Activated CD4-positive, alpha-beta memory T cell treated with anti-CD3 and anti-CD28 coated beads, Interleukin-2, amount 10 ng/mL, durations not matched to agents 7 days and 5 days (primary cell): ENCODE data around the gene PP2D1. TPM values are rescaled to one million over a fixed set of nuclear protein-coding genes. Genes with fewer than 3 reads are reported as not detected.

Source experiments
- CTCF ChIA-PET: fragments of 350-600 bp; sonication (Branson Sonifier 250); formaldehyde crosslinking; loops from one replicate; lab custom pipeline; 2021; ENCODE audit warnings: antibody characterized with exemption, inconsistent platforms; lab: Charles Lee
- POLR2A ChIA-PET: fragments of 350-600 bp; sonication (Branson Sonifier 250); formaldehyde crosslinking; loops from one replicate; lab custom pipeline; 2021; ENCODE audit warnings: antibody characterized with exemption; lab: Charles Lee
- DNase-seq: peaks from one replicate; pipeline ENCODE4 v3.0.0-alpha.2; 2020
- H3K27ac Mint-ChIP-seq: one replicate; pipeline ENCODE4 v1.8.0; 2021; ENCODE audit warnings: mild to moderate bottlenecking, mixed read lengths
- H3K27me3 Mint-ChIP-seq: one replicate; pipeline ENCODE4 v1.8.0; 2021; ENCODE audit warnings: mixed read lengths
- H3K36me3 Mint-ChIP-seq: one replicate; pipeline ENCODE4 v1.8.0; 2021; ENCODE audit warnings: low read depth, mixed read lengths
- H3K4me1 Mint-ChIP-seq: one replicate; pipeline ENCODE4 v1.8.0; 2021; ENCODE audit warnings: mixed read lengths
- H3K4me3 Mint-ChIP-seq: one replicate; pipeline ENCODE4 v1.8.0; 2021; ENCODE audit warnings: mild to moderate bottlenecking, mixed read lengths
- H3K9me3 Mint-ChIP-seq: one replicate; pipeline ENCODE4 v1.8.0; 2021; ENCODE audit warnings: mixed read lengths
- total RNA-seq, 2 experiments: library from RNA; stranded (reverse); gene quantifications; one replicate each; pipeline ENCODE4 v1.2.3, GENCODE V29; 2021

Gene PP2D1, protein sequence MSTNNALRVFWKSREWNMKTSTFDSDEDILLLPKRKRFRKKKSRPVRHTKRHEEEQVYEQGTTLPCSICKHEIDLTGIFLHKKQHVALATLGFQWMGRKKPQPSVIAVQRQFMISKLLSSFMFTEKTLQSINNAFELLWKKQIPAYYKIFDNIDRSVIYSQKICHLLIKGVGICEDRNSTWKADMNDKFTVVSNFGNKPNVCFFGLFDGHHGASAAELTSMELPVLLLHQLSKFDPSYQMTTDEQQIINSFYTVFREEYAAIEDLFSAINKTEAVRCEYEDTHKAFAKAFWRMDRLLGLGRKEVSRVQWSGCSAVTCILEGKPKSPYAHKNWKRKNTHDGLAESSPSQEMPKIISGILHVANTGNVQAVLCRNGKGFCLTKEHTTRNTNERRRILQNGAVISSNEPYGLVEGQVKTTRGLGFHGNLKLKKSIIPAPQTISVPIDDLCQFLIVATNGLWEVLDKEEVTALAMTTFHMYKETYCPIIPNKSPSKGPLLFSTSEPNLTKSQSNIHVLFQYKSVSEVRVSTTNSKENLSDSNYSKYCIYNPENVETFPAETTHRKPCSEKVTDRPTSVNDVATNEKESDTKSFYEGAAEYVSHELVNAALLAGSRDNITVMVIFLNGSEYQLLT
- not detected for total RNA-seq

DNA sequence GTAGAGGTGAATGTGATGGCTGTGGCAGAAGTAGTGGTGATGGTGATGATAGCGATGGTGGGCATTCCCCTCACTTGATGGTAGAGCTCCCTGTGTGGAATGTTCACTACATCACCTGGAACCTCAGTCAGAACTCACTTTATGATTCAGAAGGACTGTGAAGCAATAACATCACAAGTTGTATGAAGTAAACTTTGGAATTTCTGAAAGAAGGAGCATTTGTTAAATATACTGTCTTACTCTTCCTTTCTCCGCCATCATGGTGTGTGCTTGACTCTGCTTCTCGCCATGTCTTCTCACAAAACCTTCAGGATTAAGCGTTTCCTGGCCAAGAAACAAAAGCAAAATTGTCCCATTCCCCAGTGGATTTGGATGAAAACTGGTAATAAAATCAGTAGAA is at the start of gene PP2D1:
TSS of gene PP2D1 (minus strand) at position 101 of the 400 bp plus-strand sequence. CDS start 192 bp downstream, outside the sequence.
- POLR2A ChIA-PET, result no interaction called here
- Mint-ChIP-seq H3K36me3 (no peaks in the 10 kb centered on the region), H3K27ac (no peak within 1 kb of the TSS), H3K27me3 (no peaks in the 10 kb centered on the region), H3K4me3 (no peak within 1 kb of the TSS), H3K9me3 (no peaks in the 10 kb centered on the region), H3K4me1 (no peaks in the 10 kb centered on the region)
- DNase-seq, result no peak
- CTCF ChIA-PET, result no interaction called here

DNA sequence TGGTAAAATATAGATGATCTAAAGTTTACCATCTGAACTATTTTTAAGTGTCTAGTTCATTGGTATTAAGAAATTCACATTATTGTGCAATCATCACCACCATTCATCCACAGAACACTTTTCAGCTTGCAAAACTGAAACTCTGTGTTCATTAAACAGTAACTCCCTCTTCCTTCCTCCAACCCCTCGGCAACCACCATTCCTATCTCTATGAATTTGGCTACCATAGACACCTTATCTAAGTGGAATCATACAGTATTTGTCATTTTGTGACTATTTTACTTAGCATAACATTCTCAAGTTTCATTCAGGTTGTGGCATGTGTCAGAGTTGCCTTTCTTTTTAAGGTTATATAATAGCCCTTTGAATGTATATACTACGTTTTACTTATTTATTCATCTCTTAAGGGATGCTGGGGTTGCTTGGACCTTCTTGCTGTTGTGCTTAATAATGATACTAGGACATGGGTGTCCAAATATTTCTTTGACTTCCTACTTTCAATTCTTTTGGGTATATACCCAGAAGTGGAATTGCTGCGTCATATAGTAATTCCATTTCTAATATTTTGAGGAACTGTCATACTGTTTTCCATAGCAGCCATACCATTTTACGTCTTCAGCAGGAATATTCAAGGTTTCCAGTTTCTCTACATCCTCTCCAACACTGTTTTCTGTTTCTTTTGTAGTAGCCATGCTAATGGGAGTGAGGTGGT is 49.1 kb upstream of the PP2D1 start:
- H3K27me3 Mint-ChIP-seq, result no peaks in the 10 kb centered on the region
- peaks cover 31% of the 10 kb centered on the region for H3K36me3 Mint-ChIP-seq
- peak overlapping the region; percentile 44 for H3K4me3 Mint-ChIP-seq
- ChIA-PET CTCF (no interaction called here), POLR2A (interaction anchor here (0.7 to 9.3 kb wide), 5 partner anchors 10 to 43 kb away, joined by 3 to 116 read pairs (median 4); partner anchors contain the start of gene KAT2B)
- DNase-seq, result peak; percentile 37
- peaks cover 2% of the 10 kb centered on the region for H3K9me3 Mint-ChIP-seq
- peaks cover 55% of the 10 kb centered on the region for H3K4me1 Mint-ChIP-seq
- peak overlapping the region; percentile 66 for H3K27ac Mint-ChIP-seq

GRCh38 chr3:20059929-20060328 is 47.9 kb upstream of the PP2D1 start:
- no peak for DNase-seq
- Mint-ChIP-seq H3K4me3 (no peak overlapping the region), H3K4me1 (peaks cover 49% of the 10 kb centered on the region), H3K27me3 (no peaks in the 10 kb centered on the region), H3K27ac (peak overlapping the region; percentile 54), H3K9me3 (peaks cover 2% of the 10 kb centered on the region), H3K36me3 (peaks cover 26% of the 10 kb centered on the region)
- ChIA-PET POLR2A (interaction anchor here (0.9 to 9.3 kb wide), 5 partner anchors 17 to 113 kb away, joined by 3 to 116 read pairs (median 4); partner anchors contain the start of genes KAT2B and RAB5A), CTCF (no interaction called here)

DNA sequence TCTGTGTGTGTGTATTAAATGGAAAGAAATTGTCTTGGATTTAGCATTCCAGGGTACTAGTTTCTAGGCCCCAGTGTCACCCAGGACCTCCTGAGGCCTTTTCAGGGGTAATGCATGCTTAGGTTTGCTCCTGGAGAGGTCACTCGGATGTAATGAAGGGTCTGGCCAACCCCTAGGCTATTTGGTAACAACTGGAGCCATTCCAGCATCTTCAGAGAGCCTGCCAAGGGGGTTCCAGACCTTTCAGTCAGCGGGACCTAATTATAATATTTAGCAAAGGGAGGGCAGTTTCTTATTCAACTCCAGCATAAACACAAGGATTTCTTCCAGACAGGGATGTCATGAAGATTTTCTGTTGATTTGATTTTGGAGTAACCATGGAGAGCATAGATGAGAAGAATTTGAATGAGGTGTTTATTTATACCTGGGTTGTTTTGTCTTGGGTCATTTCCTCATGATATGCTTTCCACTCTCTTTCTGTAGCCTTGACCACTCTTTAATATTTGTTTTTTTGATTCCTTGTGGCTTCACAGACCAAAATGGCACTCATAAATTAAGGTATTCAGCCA is 45.6 kb upstream of the PP2D1 start:
- ChIA-PET POLR2A (interaction anchor here (0.8 to 9.3 kb wide), 7 partner anchors 15 to 127 kb away, joined by 3 to 139 read pairs (median 5); partner anchors contain the start of genes KAT2B and SGO1), CTCF (interaction anchor here (0.9 to 1.2 kb wide), 3 partner anchors 11 to 47 kb away, joined by 3 to 11 read pairs (median 5); partner anchors contain the start of gene KAT2B)
- peaks cover 2% of the 10 kb centered on the region for H3K9me3 Mint-ChIP-seq
- H3K4me3 Mint-ChIP-seq, result no peak overlapping the region
- H3K4me1 Mint-ChIP-seq, result peaks cover 38% of the 10 kb centered on the region
- peaks cover 21% of the 10 kb centered on the region for H3K36me3 Mint-ChIP-seq
- H3K27me3 Mint-ChIP-seq, result no peaks in the 10 kb centered on the region
- H3K27ac Mint-ChIP-seq, result no peak overlapping the region
- no peak for DNase-seq

GRCh38 chr3:20056725-20057611 is 44.9 kb upstream of the PP2D1 start:
- Mint-ChIP-seq H3K9me3 (peaks cover 2% of the 10 kb centered on the region), H3K27me3 (no peaks in the 10 kb centered on the region), H3K4me3 (no peak overlapping the region), H3K4me1 (peaks cover 39% of the 10 kb centered on the region), H3K36me3 (peaks cover 26% of the 10 kb centered on the region), H3K27ac (no peak overlapping the region)
- peak; percentile 45 for DNase-seq
- CTCF ChIA-PET, result interaction anchor here (0.9 to 1.2 kb wide), 3 partner anchors 12 to 47 kb away, joined by 3 to 11 read pairs (median 5); partner anchors contain the start of gene KAT2B
- POLR2A ChIA-PET, result interaction anchor here (0.8 to 9.3 kb wide), 7 partner anchors 14 to 128 kb away, joined by 3 to 139 read pairs (median 5); partner anchors contain the start of genes KAT2B and SGO1

DNA sequence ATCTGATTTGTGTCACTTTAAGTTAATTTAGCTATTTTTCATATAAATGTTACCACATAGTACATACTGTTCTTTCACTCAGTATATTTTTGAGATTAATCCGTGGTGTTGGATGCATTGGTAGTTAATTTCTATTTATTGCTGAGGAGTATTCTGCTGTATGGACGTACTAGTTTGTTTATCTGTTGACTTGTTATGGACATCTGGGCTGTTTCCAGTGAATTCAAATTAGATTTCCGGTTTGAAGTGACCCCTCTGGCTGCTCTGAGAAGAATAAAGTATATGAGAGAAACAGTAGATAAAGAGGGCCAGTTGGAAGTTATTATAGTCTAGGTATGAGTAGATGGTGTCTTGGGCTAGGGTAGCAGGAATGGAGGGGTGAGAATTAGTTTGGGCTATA is 43.8 kb upstream of the PP2D1 start:
- CTCF ChIA-PET, result interaction anchor here (5.1 kb wide), 1 partner anchor 14 kb away, joined by 31 read pairs; the partner anchor contains the start of gene KAT2B
- Mint-ChIP-seq H3K27ac (no peak overlapping the region), H3K27me3 (no peaks in the 10 kb centered on the region), H3K4me1 (peaks cover 42% of the 10 kb centered on the region), H3K36me3 (peaks cover 24% of the 10 kb centered on the region), H3K4me3 (no peak overlapping the region), H3K9me3 (peaks cover 2% of the 10 kb centered on the region)
- no peak for DNase-seq
- POLR2A ChIA-PET, result interaction anchor here (1.9 to 9.3 kb wide), 4 partner anchors 13 to 129 kb away, joined by 7 to 139 read pairs (median 74); partner anchors contain the start of genes KAT2B, RAB5A and SGO1

GRCh38 chr3:20055020-20055775 is 43.1 kb upstream of the PP2D1 start:
- no peaks in the 10 kb centered on the region for H3K27me3 Mint-ChIP-seq
- H3K9me3 Mint-ChIP-seq, result peaks cover 2% of the 10 kb centered on the region
- no peak overlapping the region for H3K4me3 Mint-ChIP-seq
- POLR2A ChIA-PET, result interaction anchor here (0.9 to 9.3 kb wide), 5 partner anchors 12 to 130 kb away, joined by 3 to 139 read pairs (median 32); partner anchors contain the start of genes KAT2B, RAB5A and SGO1
- H3K36me3 Mint-ChIP-seq, result peaks cover 23% of the 10 kb centered on the region
- H3K4me1 Mint-ChIP-seq, result peaks cover 40% of the 10 kb centered on the region
- CTCF ChIA-PET, result interaction anchor here (5.1 kb wide), 1 partner anchor 13 kb away, joined by 31 read pairs; the partner anchor contains the start of gene KAT2B
- H3K27ac Mint-ChIP-seq, result no peak overlapping the region
- peak; percentile 39 for DNase-seq

DNA sequence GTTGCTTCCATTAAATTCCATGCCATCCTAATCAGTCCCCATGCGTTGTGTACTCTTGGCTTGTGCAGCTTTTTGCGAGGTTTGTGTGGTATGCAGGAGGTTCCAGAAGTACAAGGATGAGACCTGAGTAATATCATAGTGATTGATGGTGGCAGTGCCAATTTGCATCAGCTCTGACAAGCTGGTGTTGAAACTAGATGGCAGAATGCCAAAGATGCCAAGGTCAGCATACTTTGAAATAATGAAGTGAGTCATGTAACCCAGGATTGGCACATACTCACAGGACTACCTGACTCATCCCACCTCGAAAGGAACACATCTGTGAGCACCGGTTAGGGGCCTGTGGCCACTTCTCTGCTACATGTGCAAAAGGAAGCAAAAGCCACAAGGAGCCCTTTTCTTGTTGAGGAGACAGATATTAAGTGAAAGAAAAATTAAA is 42.5 kb upstream of the PP2D1 start:
- Mint-ChIP-seq H3K9me3 (no peaks in the 10 kb centered on the region), H3K27ac (no peak overlapping the region), H3K4me3 (no peak overlapping the region), H3K36me3 (peaks cover 19% of the 10 kb centered on the region), H3K27me3 (no peaks in the 10 kb centered on the region), H3K4me1 (peaks cover 37% of the 10 kb centered on the region)
- peak; percentile 84 for DNase-seq
- ChIA-PET CTCF (interaction anchor here (5.1 kb wide), 1 partner anchor 13 kb away, joined by 31 read pairs; the partner anchor contains the start of gene KAT2B), POLR2A (interaction anchor here (0.9 to 9.3 kb wide), 6 partner anchors 12 to 131 kb away, joined by 3 to 139 read pairs (median 20); partner anchors contain the start of genes KAT2B, RAB5A and SGO1)

DNA sequence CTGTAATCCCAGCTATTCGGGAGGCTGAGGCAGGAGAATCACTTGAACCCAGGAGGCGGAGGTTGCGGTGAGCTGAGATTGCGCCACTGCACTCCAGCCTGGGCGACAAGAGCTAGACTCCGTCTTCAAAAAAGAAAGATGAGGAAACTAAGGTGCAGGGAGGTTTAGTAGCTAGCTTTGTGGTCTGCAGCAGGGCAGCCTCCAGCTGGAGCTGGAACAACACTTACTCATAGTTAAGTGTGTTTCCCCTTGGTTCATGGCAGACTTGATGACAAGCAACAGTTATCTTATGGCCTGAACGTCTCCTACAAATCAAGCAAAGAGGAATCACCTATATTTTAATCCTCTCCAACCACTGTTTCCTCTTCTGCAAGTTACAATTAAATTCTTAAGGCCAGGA is 40.8 kb upstream of the PP2D1 start:
- ChIA-PET CTCF (interaction anchor here (0.7 to 5.1 kb wide), 3 partner anchors 8 to 47 kb away, joined by 3 to 31 read pairs (median 3); partner anchors contain the start of gene KAT2B), POLR2A (interaction anchor here (1.0 to 9.3 kb wide), 3 partner anchors 10 to 133 kb away, joined by 4 to 139 read pairs (median 116); partner anchors contain the start of genes KAT2B and SGO1)
- no peak for DNase-seq
- no peaks in the 10 kb centered on the region for H3K9me3 Mint-ChIP-seq
- no peaks in the 10 kb centered on the region for H3K27me3 Mint-ChIP-seq
- no peak overlapping the region for H3K4me3 Mint-ChIP-seq
- H3K27ac Mint-ChIP-seq, result peak overlapping the region; percentile 74
- H3K4me1 Mint-ChIP-seq, result peaks cover 44% of the 10 kb centered on the region
- H3K36me3 Mint-ChIP-seq, result peaks cover 26% of the 10 kb centered on the region

GRCh38 chr3:20051123-20051806 is 39.2 kb upstream of the PP2D1 start:
- peaks cover 59% of the 10 kb centered on the region for H3K4me1 Mint-ChIP-seq
- POLR2A ChIA-PET, result interaction anchor here (1.0 to 8.2 kb wide), 3 partner anchors 8 to 52 kb away, joined by 3 to 139 read pairs (median 8); partner anchors contain the start of gene KAT2B

More at GRCh38 chr3:20051123-20051806, 39.2 kb upstream of the PP2D1 start:
- Mint-ChIP-seq H3K36me3 (peaks cover 40% of the 10 kb centered on the region), H3K4me3 (no peak overlapping the region), H3K27ac (peak overlapping the region; percentile 26), H3K27me3 (no peaks in the 10 kb centered on the region), H3K9me3 (no peaks in the 10 kb centered on the region)
- no peak for DNase-seq
- CTCF ChIA-PET, result interaction anchor here (0.6 to 5.1 kb wide), 3 partner anchors 10 to 139 kb away, joined by 3 to 31 read pairs (median 4); partner anchors contain the start of gene KAT2B
